ENCODE data around the gene SLC12A1.

Gene SLC12A1

DNA sequence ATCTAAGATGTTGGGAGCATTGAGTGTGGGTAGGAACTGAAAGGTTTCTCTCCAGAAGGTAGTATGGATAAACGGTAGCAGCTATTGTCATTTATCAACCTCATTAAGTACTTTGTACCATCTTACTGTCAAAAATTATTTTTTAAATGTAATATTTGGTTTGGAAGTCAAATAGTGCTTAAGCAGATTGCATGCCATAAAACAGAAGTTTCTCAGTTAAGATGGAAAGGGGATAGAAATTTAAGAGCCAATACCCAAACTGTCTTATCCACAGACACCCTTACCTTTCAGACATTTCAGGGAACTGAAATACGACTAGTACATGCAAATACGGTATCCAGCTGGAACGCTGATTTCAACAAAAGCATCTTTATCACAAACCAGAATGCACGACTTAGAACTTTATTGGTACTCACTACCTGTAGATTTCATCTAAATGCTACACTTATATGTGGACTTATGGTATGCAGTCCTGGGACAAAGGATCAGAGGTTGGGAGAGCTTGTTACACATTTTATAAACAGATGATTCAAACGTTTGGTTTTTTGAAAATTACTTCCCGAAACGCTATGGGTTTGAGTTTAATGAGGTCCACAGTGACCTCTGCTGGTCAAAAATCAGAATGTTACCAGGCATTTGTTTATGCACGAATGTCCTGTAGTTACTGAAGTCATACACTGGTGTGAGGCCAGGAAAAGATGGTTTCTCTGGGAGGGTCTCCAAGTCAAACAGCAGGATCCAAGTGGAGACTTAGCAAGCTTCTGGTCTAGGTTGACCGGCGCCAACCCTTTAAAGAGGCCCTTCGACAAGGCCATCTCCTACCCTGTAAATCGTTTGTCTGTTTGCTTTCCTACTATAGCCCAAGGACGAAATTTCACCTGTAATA is 79.5 kb downstream of the SLC12A1 start:
- DNase-seq (ENCODE audit: low spot score) = peak; percentile 72
- CTCF ChIA-PET = interaction anchor here (0.6 to 2.4 kb wide), 16 partner anchors 11 to 1884 kb away, joined by 3 to 7 read pairs (median 4); partner anchors contain the start of gene DUT
- TF ChIP-seq, protein P1, sequence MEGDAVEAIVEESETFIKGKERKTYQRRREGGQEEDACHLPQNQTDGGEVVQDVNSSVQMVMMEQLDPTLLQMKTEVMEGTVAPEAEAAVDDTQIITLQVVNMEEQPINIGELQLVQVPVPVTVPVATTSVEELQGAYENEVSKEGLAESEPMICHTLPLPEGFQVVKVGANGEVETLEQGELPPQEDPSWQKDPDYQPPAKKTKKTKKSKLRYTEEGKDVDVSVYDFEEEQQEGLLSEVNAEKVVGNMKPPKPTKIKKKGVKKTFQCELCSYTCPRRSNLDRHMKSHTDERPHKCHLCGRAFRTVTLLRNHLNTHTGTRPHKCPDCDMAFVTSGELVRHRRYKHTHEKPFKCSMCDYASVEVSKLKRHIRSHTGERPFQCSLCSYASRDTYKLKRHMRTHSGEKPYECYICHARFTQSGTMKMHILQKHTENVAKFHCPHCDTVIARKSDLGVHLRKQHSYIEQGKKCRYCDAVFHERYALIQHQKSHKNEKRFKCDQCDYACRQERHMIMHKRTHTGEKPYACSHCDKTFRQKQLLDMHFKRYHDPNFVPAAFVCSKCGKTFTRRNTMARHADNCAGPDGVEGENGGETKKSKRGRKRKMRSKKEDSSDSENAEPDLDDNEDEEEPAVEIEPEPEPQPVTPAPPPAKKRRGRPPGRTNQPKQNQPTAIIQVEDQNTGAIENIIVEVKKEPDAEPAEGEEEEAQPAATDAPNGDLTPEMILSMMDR (conservative IDR thresholded peaks at IDR 0.05; ENCODE audit: low read depth) = peak; percentile 83
- POLR2A ChIA-PET (ENCODE audit: low non-redundant PET) = no interaction called here
- no peak overlapping the region for H3K27ac ChIP-seq

DNA sequence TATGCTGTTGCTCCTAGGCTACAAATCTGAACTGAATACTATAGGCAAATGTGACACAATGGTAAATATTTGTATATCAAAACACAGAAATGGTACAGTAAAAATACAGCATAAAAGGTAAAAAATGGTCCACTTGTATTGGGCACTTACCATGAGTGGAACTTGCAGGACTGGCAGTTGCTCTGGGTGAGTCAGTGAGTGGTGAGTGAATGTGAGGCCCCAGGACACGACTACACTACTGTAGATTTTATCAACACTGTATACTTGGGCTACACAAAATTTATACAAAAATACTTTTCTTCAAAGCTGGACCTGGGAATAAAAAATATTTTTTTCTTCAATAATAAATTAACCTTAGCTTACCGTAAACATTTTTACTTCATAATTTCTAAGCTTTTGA is 83.5 kb downstream of the SLC12A1 start:
- ChIA-PET CTCF (interaction anchor here (0.6 kb wide), 1 partner anchor 80 kb away, joined by 3 read pairs; no protein-coding TSS in a partner anchor), POLR2A (ENCODE audit: low non-redundant PET) (no interaction called here)
- TF ChIP-seq, protein P1 (conservative IDR thresholded peaks at IDR 0.05; ENCODE audit: low read depth) = no peak
- DNase-seq (ENCODE audit: low spot score) = no peak
- no peak overlapping the region for H3K27ac ChIP-seq

DNA sequence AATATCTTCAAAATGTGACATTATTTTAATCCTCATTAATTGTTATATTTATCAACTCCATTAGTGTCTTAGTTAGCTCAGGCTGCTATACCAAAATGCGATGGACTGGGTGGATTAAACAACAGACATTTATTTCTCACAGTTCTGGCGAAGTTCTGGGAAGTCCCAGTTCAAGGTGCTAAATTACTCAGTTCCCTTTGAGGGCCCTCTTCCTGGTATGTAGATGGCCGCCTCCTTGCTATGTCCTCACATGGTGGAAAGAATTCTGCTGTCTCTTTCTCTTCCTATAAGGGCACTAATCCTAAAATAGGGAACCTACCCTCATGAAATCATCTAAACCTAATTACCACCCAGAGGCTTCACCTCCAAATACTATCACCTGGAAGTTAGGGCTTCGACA is 86.4 kb downstream of the SLC12A1 start:
- TF ChIP-seq, protein P1 (conservative IDR thresholded peaks at IDR 0.05; ENCODE audit: low read depth) = no peak
- no peak overlapping the region for H3K27ac ChIP-seq
- CTCF ChIA-PET = no interaction called here
- POLR2A ChIA-PET (ENCODE audit: low non-redundant PET) = no interaction called here
- no peak for DNase-seq (ENCODE audit: low spot score)

DNA sequence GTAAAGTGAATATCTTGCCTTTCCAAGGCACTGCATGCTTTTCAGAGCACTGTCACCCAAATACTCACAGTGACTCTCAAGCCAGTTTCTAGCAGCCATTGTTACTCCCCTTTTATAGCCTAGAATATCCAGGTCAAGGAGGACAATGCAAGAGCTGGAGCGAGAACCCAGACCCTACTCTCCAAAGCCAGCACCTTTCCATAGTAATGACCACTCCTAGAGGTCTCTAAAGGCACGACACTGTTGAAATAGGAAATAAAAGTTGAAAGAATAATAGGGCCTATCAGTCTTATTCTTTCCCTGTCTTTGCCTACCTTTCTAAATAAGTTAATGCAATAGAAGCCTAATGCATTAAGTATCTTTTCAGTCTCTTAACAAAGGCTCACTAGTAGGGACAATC is 91.6 kb downstream of the SLC12A1 start:
- TF ChIP-seq, protein P1 (conservative IDR thresholded peaks at IDR 0.05; ENCODE audit: low read depth) = no peak
- no peak overlapping the region for H3K27ac ChIP-seq
- no peak for DNase-seq (ENCODE audit: low spot score)
- CTCF ChIA-PET = interaction anchor here (0.6 kb wide), 1 partner anchor 310 kb away, joined by 4 read pairs; no protein-coding TSS in a partner anchor
- POLR2A ChIA-PET (ENCODE audit: low non-redundant PET) = no interaction called here

DNA sequence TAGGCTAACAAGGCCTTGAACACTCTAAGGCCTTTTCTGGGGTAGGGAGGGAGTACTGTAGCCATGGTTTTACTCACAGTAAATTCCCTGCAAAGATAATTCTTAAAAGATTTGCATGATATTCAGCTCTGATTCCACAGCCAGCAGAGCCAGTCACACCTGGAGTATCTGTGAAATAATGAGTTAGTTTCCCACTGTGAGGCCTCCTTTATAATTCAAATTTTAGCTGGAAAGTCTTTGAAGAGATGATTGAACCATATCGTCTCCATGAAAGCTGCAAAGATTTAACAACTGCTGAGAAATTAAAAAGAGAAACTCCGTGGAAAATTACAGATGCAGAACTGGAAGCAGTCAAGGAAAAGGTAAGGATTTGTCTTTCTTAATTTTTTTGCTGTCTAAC is 92.8 kb downstream of the SLC12A1 start:
- no peak overlapping the region for H3K27ac ChIP-seq
- DNase-seq (ENCODE audit: low spot score) = no peak
- ChIA-PET POLR2A (ENCODE audit: low non-redundant PET) (no interaction called here), CTCF (interaction anchor here (0.6 to 1.3 kb wide), 2 partner anchors 13 to 221 kb away, joined by 3 to 4 read pairs; no protein-coding TSS in a partner anchor)
- TF ChIP-seq, protein P1 (conservative IDR thresholded peaks at IDR 0.05; ENCODE audit: low read depth) = no peak

DNA sequence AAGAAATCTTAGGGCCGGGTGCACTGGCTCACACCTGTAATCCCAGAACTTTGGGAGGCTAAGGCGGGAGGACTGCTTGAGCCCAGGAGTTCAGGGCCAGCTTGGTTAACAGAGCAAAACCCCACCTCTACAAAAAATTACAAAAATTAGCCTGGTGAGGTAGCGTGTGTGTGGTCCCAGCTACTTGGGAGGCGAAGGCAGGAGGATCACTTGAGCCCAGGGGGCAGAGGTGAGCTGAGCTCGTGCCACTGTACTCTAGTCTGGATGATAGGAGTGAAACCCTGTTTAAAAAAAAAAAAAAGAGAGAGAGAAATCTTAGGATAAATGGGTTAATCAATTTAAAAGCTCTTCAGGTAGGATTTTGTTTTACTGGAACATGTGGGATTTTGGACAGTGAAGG is 93.9 kb downstream of the SLC12A1 start:
- no peak overlapping the region for H3K27ac ChIP-seq
- CTCF ChIA-PET = interaction anchor here (0.6 kb wide), 1 partner anchor 461 kb away, joined by 4 read pairs; no protein-coding TSS in a partner anchor
- DNase-seq (ENCODE audit: low spot score) = no peak
- TF ChIP-seq, protein P1 (conservative IDR thresholded peaks at IDR 0.05; ENCODE audit: low read depth) = no peak
- POLR2A ChIA-PET (ENCODE audit: low non-redundant PET) = no interaction called here
